PC-9 (cell line): ENCODE data around the gene MTHFD1L. TPM values are rescaled to one million over a fixed set of nuclear protein-coding genes. Genes with fewer than 3 reads are reported as not detected.

Experiments used
- BruUV-seq: library from RNA; stranded (reverse); fragments of 400-500 nt; replicated peaks from 2 replicates; lab custom pipeline; 2021; lab: Mats Ljungman, UMichigan
- CTCF ChIA-PET: fragments of 300-600 bp; sonication (Branson Sonifier 250); formaldehyde crosslinking; loops from one replicate; lab custom pipeline; 2022; ENCODE audit warnings: antibody characterized with exemption; lab: Charles Lee
- POLR2A ChIA-PET: fragments of 300-600 bp; sonication (Branson Sonifier 250); formaldehyde crosslinking; loops from one replicate; lab custom pipeline; 2022; ENCODE audit warnings: antibody characterized with exemption; ENCODE audit not compliant: unreplicated experiment; lab: Charles Lee
- DNase-seq, 2 experiments: peaks; one replicate each; pipeline versions ENCODE4 v3.0.0 to v3.0.0-alpha.2; 2015 to 2022; ENCODE audit warnings: mixed read lengths in 1 of 2
- H2AFZ ChIP-seq: fragments of 200-600 bp; sonication (generic); 2 replicates; pipeline ENCODE4 v1.8.1; 2017; ENCODE audit warnings: antibody characterized with exemption
- H3F3A ChIP-seq: fragments of 200-600 bp; sonication (generic); 2 replicates; pipeline ENCODE4 v1.8.1; 2017; ENCODE audit warnings: antibody characterized with exemption, mild to moderate bottlenecking, low read depth; ENCODE audit not compliant: insufficient read depth
- H3K27ac ChIP-seq: fragments of 200-600 bp; sonication (generic); 2 replicates; pipeline ENCODE4 v1.6.1; 2016; ENCODE audit warnings: mixed run types
- H3K27me3 ChIP-seq: fragments of 200-600 bp; sonication (generic); 2 replicates; pipeline ENCODE4 v1.6.1; 2016; ENCODE audit warnings: low read depth, mixed run types; ENCODE audit not compliant: insufficient read depth
- H3K36me3 ChIP-seq: fragments of 200-600 bp; sonication (generic); 2 replicates; pipeline ENCODE4 v1.6.1; 2016; ENCODE audit warnings: low read depth, mixed run types
- H3K4me1 ChIP-seq: fragments of 200-600 bp; sonication (generic); replicated peaks from 2 replicates; pipeline ENCODE4 v1.6.1; 2016; ENCODE audit warnings: mixed run types; ENCODE audit not compliant: insufficient read depth
- H3K4me2 ChIP-seq: fragments of 200-600 bp; sonication (generic); 2 replicates; pipeline ENCODE4 v1.6.1; 2017; ENCODE audit warnings: mixed run types
- H3K4me3 ChIP-seq: fragments of 200-600 bp; sonication (generic); 2 replicates; pipeline ENCODE4 v1.6.1; 2016; ENCODE audit warnings: mixed run types
- H3K79me2 ChIP-seq: fragments of 200-600 bp; sonication (generic); 2 replicates; pipeline ENCODE4 v1.6.1; 2017; ENCODE audit warnings: low read depth, mixed run types
- H3K9me2 ChIP-seq: fragments of 200-600 bp; sonication (generic); 2 replicates; pipeline ENCODE4 v1.8.1; 2017; ENCODE audit warnings: mild to moderate bottlenecking; ENCODE audit not compliant: insufficient read depth
- H3K9me3 ChIP-seq: fragments of 200-600 bp; sonication (generic); 2 replicates; pipeline ENCODE4 v1.8.1; 2016; ENCODE audit warnings: low read depth; ENCODE audit not compliant: insufficient read depth
- H4K20me1 ChIP-seq: fragments of 200-600 bp; sonication (generic); 2 replicates; pipeline ENCODE4 v1.8.1; 2017; ENCODE audit not compliant: insufficient read depth
- CTCF ChIP-seq: fragments of 200-600 bp; sonication (generic); conservative IDR thresholded peaks from 2 replicates; pipeline ENCODE4 v1.6.1; 2017; ENCODE audit warnings: mixed run types, antibody characterized with exemption, mild to moderate bottlenecking, moderate library complexity
- EZH2 ChIP-seq: fragments of 200-600 bp; sonication (generic); IDR thresholded peaks from 2 replicates; pipeline ENCODE4 v1.8.0; 2017; ENCODE audit warnings: antibody characterized with exemption, low read depth
- intact Hi-C: fragments of 100-400 bp; cut with micrococcal nuclease; formaldehyde crosslinking; loops from one replicate; pipeline ENCODE4 v1.10.0; 2022; ENCODE audit not compliant: unreplicated experiment
- total RNA-seq: library from RNA; stranded (reverse); gene quantifications from 2 replicates; pipeline ENCODE4 v1.2.3, GENCODE V29; 2021

Gene MTHFD1L
- total RNA-seq, 1 experiment from 2014 or later = 53.3 TPM

GRCh38 chr6:151131324-151132007, 266.0 kb downstream of the MTHFD1L start:
- CTCF ChIA-PET = no interaction called here
- Histone ChIP-seq H3K4me1 (peaks cover 7% of the 10 kb centered on the region), H3K79me2 (no peaks in the 10 kb centered on the region), H3K9me3 (no peaks in the 10 kb centered on the region), H3K4me3 (no peak overlapping the region), H2AFZ (no peak overlapping the region), H3K36me3 (no peaks in the 10 kb centered on the region), H3F3A (peaks cover 4% of the 10 kb centered on the region; the same call in 1 of the 2 replicates), H3K4me2 (no peak overlapping the region), H3K27ac (no peak overlapping the region), H3K9me2 (no peaks in the 10 kb centered on the region), H3K27me3 (no peaks in the 10 kb centered on the region), H4K20me1 (no peaks in the 10 kb centered on the region)
- POLR2A ChIA-PET = no interaction called here
- intact Hi-C loops = no loop called here
- no peak for DNase-seq
- no TSS peak for BruUV-seq
- no peak for TF ChIP-seq EZH2
- no peak for TF ChIP-seq CTCF

- Histone ChIP-seq H3K27me3 (no peaks in the 10 kb centered on the region), H3F3A (no peaks in the 10 kb centered on the region), H2AFZ (no peak overlapping the region), H3K9me2 (no peaks in the 10 kb centered on the region), H4K20me1 (no peaks in the 10 kb centered on the region), H3K9me3 (no peaks in the 10 kb centered on the region), H3K27ac (no peak overlapping the region), H3K36me3 (no peaks in the 10 kb centered on the region), H3K79me2 (no peaks in the 10 kb centered on the region), H3K4me3 (no peak overlapping the region), H3K4me1 (no peaks in the 10 kb centered on the region), H3K4me2 (no peak overlapping the region)
- TF ChIP-seq EZH2 (no peak), CTCF (no peak)
- CTCF ChIA-PET = no interaction called here
- POLR2A ChIA-PET = no interaction called here
- intact Hi-C loops = no loop called here
- DNase-seq = no peak
- no TSS peak for BruUV-seq
Measured at GRCh38 chr6:151136141-151136755, 270.7 kb downstream of the MTHFD1L start.

GRCh38 chr6:151137542-151137941, 272.0 kb downstream of the MTHFD1L start:
- H3K4me2 ChIP-seq = no peak overlapping the region
- H3K9me3 ChIP-seq = no peaks in the 10 kb centered on the region
- no TSS peak for BruUV-seq
- ChIA-PET CTCF (no interaction called here), POLR2A (no interaction called here)
- H3K27me3 ChIP-seq = no peaks in the 10 kb centered on the region
- DNase-seq = no peak
- H3F3A ChIP-seq = no peaks in the 10 kb centered on the region
- no peak overlapping the region for H3K27ac ChIP-seq
- TF ChIP-seq EZH2 (no peak), CTCF (no peak)
- no peaks in the 10 kb centered on the region for H3K79me2 ChIP-seq
- no peak overlapping the region for H3K4me3 ChIP-seq
- no peak overlapping the region for H2AFZ ChIP-seq
- H3K36me3 ChIP-seq = no peaks in the 10 kb centered on the region
- H3K9me2 ChIP-seq = no peaks in the 10 kb centered on the region
- H4K20me1 ChIP-seq = no peaks in the 10 kb centered on the region
- no peaks in the 10 kb centered on the region for H3K4me1 ChIP-seq
- intact Hi-C loops = no loop called here
